IPS-NIHi7 (cell line): ENCODE data around the gene RASA3.

Experiments
- DNase-seq: peaks from one replicate; pipeline ENCODE4 v3.0.0; 2012; ENCODE audit warnings: mixed read lengths; ENCODE audit errors: extremely low spot score

The RASA3 gene

GRCh38 chr13:114054264-114054663 is 78.2 kb downstream of the RASA3 start:
- DNase-seq: peak; percentile 71

- DNase-seq: no peak
These were observed 79.4 kb downstream of the RASA3 start for GRCh38 chr13:114053026-114053425.

- no peak for DNase-seq
These were observed 81.6 kb downstream of the RASA3 start for GRCh38 chr13:114050536-114051450.

GRCh38 chr13:114049626-114050101 is 82.8 kb downstream of the RASA3 start:
- no peak for DNase-seq

- no peak for DNase-seq
These were observed 83.4 kb downstream of the RASA3 start for GRCh38 chr13:114049026-114049425.

GRCh38 chr13:114048443-114048842 is 84.0 kb downstream of the RASA3 start:
- no peak for DNase-seq

GRCh38 chr13:114047358-114047881 is 85.0 kb downstream of the RASA3 start:
- DNase-seq: no peak

- no peak for DNase-seq
These were observed 85.9 kb downstream of the RASA3 start for GRCh38 chr13:114046431-114046975.

- DNase-seq: no peak
These were observed 87.2 kb downstream of the RASA3 start for GRCh38 chr13:114045113-114045735.

- no peak for DNase-seq
These were observed 87.9 kb downstream of the RASA3 start for GRCh38 chr13:114044486-114044885.

GRCh38 chr13:114043421-114044053 is 88.9 kb downstream of the RASA3 start:
- peak; percentile 51 for DNase-seq

- no peak for DNase-seq
These were observed 90.2 kb downstream of the RASA3 start for GRCh38 chr13:114042066-114042815.

GRCh38 chr13:114041493-114041892 is 90.9 kb downstream of the RASA3 start:
- no peak for DNase-seq

GRCh38 chr13:114039471-114040141 is 92.8 kb downstream of the RASA3 start:
- DNase-seq: no peak

- DNase-seq: no peak
These were observed 93.5 kb downstream of the RASA3 start for GRCh38 chr13:114038900-114039299.

GRCh38 chr13:114038211-114038613 is 94.2 kb downstream of the RASA3 start:
- DNase-seq: no peak

- DNase-seq: no peak
These were observed 94.7 kb downstream of the RASA3 start for GRCh38 chr13:114037674-114038073.

GRCh38 chr13:114035583-114036531 is 96.6 kb downstream of the RASA3 start:
- DNase-seq: no peak

GRCh38 chr13:114035186-114035582 is 97.2 kb downstream of the RASA3 start:
- DNase-seq: no peak
